ENCODE measurements around the gene RIMS4. TPM values are rescaled to one million over a fixed set of nuclear protein-coding genes. Genes with fewer than 3 reads are reported as not detected.

Gene RIMS4
- total RNA-seq, 4 donors from 2014 or later: 2.8 to 13.8 (median 7.9) TPM

DNA sequence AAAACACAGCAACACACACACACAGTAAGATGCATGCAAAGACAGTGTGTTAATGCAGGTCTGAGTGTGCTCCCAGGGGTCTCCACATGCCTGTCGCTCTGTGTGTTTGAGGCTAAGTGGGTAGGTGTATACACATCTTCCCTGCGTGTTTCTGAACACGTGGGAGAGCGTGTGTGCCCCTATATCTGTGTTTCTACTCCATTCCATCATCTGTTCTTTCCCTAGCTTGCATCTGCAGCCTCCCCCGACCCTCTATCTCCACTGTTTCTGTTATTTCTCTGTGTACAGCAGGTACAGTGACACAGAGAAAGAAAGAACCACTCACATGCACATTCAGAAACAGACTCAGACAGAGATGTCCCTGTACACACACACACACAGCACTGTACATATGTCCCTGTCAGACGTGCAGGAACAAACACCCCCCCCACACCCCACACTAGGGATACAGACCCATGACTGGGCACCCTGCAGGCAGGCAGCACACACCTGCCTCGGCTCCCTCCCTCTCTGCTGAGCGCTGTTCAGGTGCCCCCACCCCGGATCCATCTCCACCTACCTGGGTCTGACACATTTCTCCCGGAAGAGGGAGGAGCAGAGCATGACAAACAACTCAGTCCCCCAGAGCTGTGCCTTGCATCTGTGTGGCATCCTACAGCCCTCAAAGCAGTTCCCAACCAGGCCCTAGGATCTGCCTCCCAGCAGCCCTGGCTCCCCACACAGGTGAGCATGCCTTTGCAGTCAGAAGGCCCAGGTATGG lies 37.1 kb downstream of the RIMS4 start:
- 72 to 73% methylated on average over 9 to 10 of the region's 10 CpGs for WGBS, 2 donors
- intact Hi-C loops (cut with DNase I): no loop called here
- H3K27ac ChIP-seq: no peak overlapping the region
- no peak overlapping the region for H3K4me3 ChIP-seq (replicated peaks in 1 of 3)
- DNase-seq: no peak
- H3K27me3 ChIP-seq: no peaks in the 10 kb centered on the region
- no peaks in the 10 kb centered on the region for H3K9me3 ChIP-seq
- TF ChIP-seq POLR2A (IDR thresholded peaks at IDR 0.05) (no peak), CTCF (IDR thresholded peaks at IDR 0.05) (no peak)
- no peaks in the 10 kb centered on the region for H3K4me1 ChIP-seq
- no peaks in the 10 kb centered on the region for H3K36me3 ChIP-seq

DNA sequence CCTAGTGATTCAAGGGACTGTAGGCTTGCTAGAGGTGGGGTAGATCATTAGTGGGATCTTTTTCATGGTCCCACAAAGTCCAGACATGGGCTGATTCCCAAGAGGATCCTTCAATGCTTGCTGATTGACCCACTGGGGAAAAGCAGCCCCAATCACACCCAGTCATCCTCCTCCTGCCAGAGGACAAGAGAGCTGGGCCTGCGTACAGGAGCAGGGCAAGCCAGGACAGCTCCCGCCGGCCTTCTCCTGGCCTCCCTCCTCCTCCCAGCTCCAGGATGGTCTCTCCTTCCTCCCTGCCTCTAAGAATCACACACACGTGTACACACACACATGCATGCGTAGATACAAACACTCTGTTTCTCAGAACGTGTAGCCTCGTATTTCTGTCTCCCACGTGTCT lies 37.7 kb downstream of the RIMS4 start:
- no peak for DNase-seq
- TF ChIP-seq POLR2A (IDR thresholded peaks at IDR 0.05) (no peak), CTCF (IDR thresholded peaks at IDR 0.05) (no peak)
- no peaks in the 10 kb centered on the region for H3K27me3 ChIP-seq

GRCh38 chr20:44771172-44771535 lies 39.2 kb downstream of the RIMS4 start:
- 82 to 90% methylated on average over 2 to 8 of the region's 8 CpGs for WGBS, 2 donors
- no peak overlapping the region for H3K27ac ChIP-seq
- H3K4me3 ChIP-seq (replicated peaks in 1 of 3): no peak overlapping the region
- TF ChIP-seq CTCF (IDR thresholded peaks at IDR 0.05): no peak
- TF ChIP-seq POLR2A (IDR thresholded peaks at IDR 0.05): no peak
- H3K27me3 ChIP-seq: no peaks in the 10 kb centered on the region
- no peaks in the 10 kb centered on the region for H3K36me3 ChIP-seq
- intact Hi-C loops (cut with DNase I): no loop called here
- no peak for DNase-seq
- no peaks in the 10 kb centered on the region for H3K9me3 ChIP-seq
- no peaks in the 10 kb centered on the region for H3K4me1 ChIP-seq

More for the DNA sequence above, 37.7 kb downstream of the RIMS4 start:
- Histone ChIP-seq H3K9me3 (no peaks in the 10 kb centered on the region), H3K27ac (no peak overlapping the region), H3K4me3 (replicated peaks in 1 of 3) (no peak overlapping the region), H3K4me1 (no peaks in the 10 kb centered on the region), H3K36me3 (no peaks in the 10 kb centered on the region)
- intact Hi-C loops (cut with DNase I): no loop called here
- WGBS, 2 donors: 66 to 75% methylated on average over 8 of the region's 8 CpGs

- Histone ChIP-seq H3K36me3 (no peaks in the 10 kb centered on the region), H3K4me3 (replicated peaks in 1 of 3) (no peak overlapping the region), H3K27ac (no peak overlapping the region), H3K9me3 (no peaks in the 10 kb centered on the region), H3K27me3 (no peaks in the 10 kb centered on the region), H3K4me1 (no peaks in the 10 kb centered on the region)
- intact Hi-C loops (cut with DNase I): no loop called here
- WGBS, 2 donors: 70 to 74% methylated on average over 11 of the region's 11 CpGs
- TF ChIP-seq CTCF (IDR thresholded peaks at IDR 0.05) (no peak), POLR2A (IDR thresholded peaks at IDR 0.05) (no peak)
- DNase-seq: no peak
Observed at GRCh38 chr20:44770484-44771171, 39.7 kb downstream of the RIMS4 start.

DNA sequence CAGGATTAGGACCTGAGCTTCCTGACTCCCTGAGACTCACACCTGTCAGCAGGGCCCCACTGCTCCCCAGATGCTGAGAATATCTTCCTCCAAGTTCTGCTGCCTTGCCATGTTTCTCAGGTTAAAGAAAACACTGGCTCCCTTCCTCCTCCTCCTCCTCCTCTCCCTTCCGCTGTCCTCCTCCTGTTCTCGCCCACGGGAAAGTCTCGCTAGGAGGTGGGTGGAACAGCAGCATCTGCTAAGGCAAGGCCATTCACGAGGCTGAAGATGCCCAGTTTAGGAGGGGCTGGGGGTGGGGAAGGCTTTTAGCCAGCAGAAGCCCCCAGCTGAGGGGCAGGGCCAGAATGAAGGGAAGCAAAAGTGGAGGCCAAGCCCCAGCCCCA lies 40.9 kb downstream of the RIMS4 start:
- intact Hi-C loops (cut with DNase I): no loop called here

More for the DNA sequence above, 40.9 kb downstream of the RIMS4 start:
- H3K9me3 ChIP-seq: no peaks in the 10 kb centered on the region
- H3K4me3 ChIP-seq (replicated peaks in 1 of 3): no peak overlapping the region
- 51 to 55% methylated on average over 5 of the region's 5 CpGs for WGBS, 2 donors
- no peaks in the 10 kb centered on the region for H3K36me3 ChIP-seq
- H3K27me3 ChIP-seq: no peaks in the 10 kb centered on the region
- no peak for TF ChIP-seq CTCF (IDR thresholded peaks at IDR 0.05)
- no peak for TF ChIP-seq POLR2A (IDR thresholded peaks at IDR 0.05)
- no peak for DNase-seq
- no peak overlapping the region for H3K27ac ChIP-seq
- no peaks in the 10 kb centered on the region for H3K4me1 ChIP-seq

Data from thyroid gland (tissue), 4 donors.